HepG2 (cell line): ENCODE measurements around the gene PLEKHB1. TPM values are rescaled to one million over a fixed set of nuclear protein-coding genes. Genes with fewer than 3 reads are reported as not detected.

Experiments used
- BCL6 ChIP-seq: IDR thresholded peaks from 2 replicates; pipeline ENCODE4 v1.6.1; 2016; ENCODE audit warnings: missing genetic modification reagents, missing compliant biosample characterization
- CREB1 ChIP-seq, 2 experiments: fragments of 450-650 bp in 1 of 2; IDR thresholded peaks; 2 replicates each; pipeline ENCODE4 v1.6.1; 2016 to 2017; ENCODE audit warnings: control low read depth in 1 of 2, mild to moderate bottlenecking in 1 of 2, missing compliant biosample characterization in 1 of 2, missing genetic modification characterization in 1 of 2
- EP300 ChIP-seq, 3 experiments: sonication (generic) in 1 of 3; formaldehyde crosslinking in 1 of 3; IDR thresholded peaks; 2 replicates each; pipeline versions ENCODE4 v1.5.1 to v1.6.1; 2011 to 2020; ENCODE audit warnings: low read depth in 2 of 3, low read length in 2 of 3, borderline replicate concordance in 1 of 3, improper control_type of control experiment in 1 of 3, mild to moderate bottlenecking in 1 of 3, missing genetic modification reagents in 1 of 3, moderate library complexity in 1 of 3
- ETV6 ChIP-seq: sonication (generic); formaldehyde crosslinking; conservative IDR thresholded peaks from 2 replicates; pipeline ENCODE4 v1.4.0; 2020; ENCODE audit warnings: missing genetic modification reagents
- HDAC6 ChIP-seq: fragments of 200-600 bp; sonication (generic); IDR thresholded peaks from 2 replicates; pipeline ENCODE4 v1.7.0; 2017; ENCODE audit warnings: mild to moderate bottlenecking, antibody characterized with exemption, low read length, low read depth
- HOXA7 ChIP-seq: sonication (generic); formaldehyde crosslinking; IDR thresholded peaks from 2 replicates; pipeline ENCODE4 v1.8.1; 2022; ENCODE audit warnings: mild to moderate bottlenecking, missing genetic modification reagents, moderate library complexity
- HOXD1 ChIP-seq: sonication (generic); formaldehyde crosslinking; IDR thresholded peaks from 2 replicates; pipeline ENCODE4 v1.5.0; 2020; ENCODE audit warnings: missing genetic modification reagents
- MEIS1 ChIP-seq: sonication (generic); formaldehyde crosslinking; IDR thresholded peaks from 2 replicates; pipeline ENCODE4 v1.9.0; 2021; ENCODE audit warnings: mild to moderate bottlenecking, missing genetic modification reagents, moderate library complexity, borderline replicate concordance
- NR1H2 ChIP-seq: sonication (generic); formaldehyde crosslinking; IDR thresholded peaks from 2 replicates; pipeline ENCODE4 v1.8.1; 2022; ENCODE audit warnings: low read depth, missing genetic modification reagents, borderline replicate concordance
- PHF20 ChIP-seq: sonication (generic); formaldehyde crosslinking; IDR thresholded peaks from 2 replicates; pipeline ENCODE4 v1.5.0; 2020; ENCODE audit warnings: mild to moderate bottlenecking, missing genetic modification reagents
- ZFX ChIP-seq: sonication (generic); formaldehyde crosslinking; IDR thresholded peaks from 2 replicates; pipeline ENCODE4 v1.4.0; 2020; ENCODE audit warnings: mild to moderate bottlenecking, low read depth, missing genetic modification reagents, moderate library complexity
- ZNF609 ChIP-seq: sonication (generic); formaldehyde crosslinking; IDR thresholded peaks from 2 replicates; pipeline ENCODE4 v1.4.0; 2020; ENCODE audit warnings: mild to moderate bottlenecking, missing genetic modification reagents, borderline replicate concordance
- ZNF644 ChIP-seq: IDR thresholded peaks from 2 replicates; pipeline ENCODE4 v1.6.1; 2016; ENCODE audit warnings: low read depth
- ZNF740 ChIP-seq: sonication (generic); formaldehyde crosslinking; IDR thresholded peaks from 2 replicates; pipeline ENCODE4 v1.4.0; 2020; ENCODE audit warnings: missing genetic modification reagents
- ZNF788 ChIP-seq: sonication (generic); formaldehyde crosslinking; IDR thresholded peaks from 2 replicates; pipeline ENCODE4 v1.5.0; 2020; ENCODE audit warnings: mild to moderate bottlenecking, missing genetic modification reagents, borderline replicate concordance
- ZNF83 ChIP-seq: sonication (generic); formaldehyde crosslinking; IDR thresholded peaks from 2 replicates; pipeline ENCODE4 v1.4.0; 2020; ENCODE audit warnings: missing genetic modification reagents, mild to moderate bottlenecking, borderline replicate concordance
- polyA plus RNA-seq, 8 experiments: library from polyadenylated mRNA; depleted of rRNA in 3 of 8; stranded (reverse) in 7 of 8; unstranded in 1 of 8; fragments of >200 nt; fragmentation: Illumina TruSeq in 4 of 8; extraction: Trizol in 4 of 8; gene quantifications; 2 replicates each; pipeline versions ENCODE4 v1.2.1 to v1.2.3, GENCODE V29; 2011 to 2016; ENCODE audit warnings: low read depth in 4 of 8, missing spikeins in 1 of 8, mixed read lengths in 1 of 8; ENCODE audit not compliant: insufficient read depth in 1 of 8
- total RNA-seq, 5 experiments: library from RNA; depleted of rRNA; stranded (reverse); fragments of >200 nt; fragmentation: Illumina TruSeq; extraction: Trizol; gene quantifications; 2 replicates each; pipeline ENCODE4 v1.2.3, GENCODE V29; 2016; ENCODE audit warnings: low read depth in 1 of 5
- TF ChIP-seq, protein P1 (sequence below): sonication (generic); formaldehyde crosslinking; IDR thresholded peaks from 2 replicates; pipeline ENCODE4 v1.5.1; 2020; ENCODE audit warnings: mild to moderate bottlenecking, missing genetic modification reagents, moderate library complexity
- TF ChIP-seq, protein P2 (sequence below): sonication (generic); formaldehyde crosslinking; IDR thresholded peaks from 2 replicates; pipeline ENCODE4 v1.4.0; 2020; ENCODE audit warnings: missing genetic modification reagents
- TF ChIP-seq, protein P3 (sequence below): fragments of 450-650 bp; IDR thresholded peaks from 2 replicates; pipeline ENCODE4 v1.6.1; 2017

The PLEKHB1 gene
- total and polyA plus RNA-seq, 2 of the 13 experiments (the other 11 are each of a cell fraction or from before 2014, with no cell fraction given): 68.0 to 99.3 TPM

DNA sequence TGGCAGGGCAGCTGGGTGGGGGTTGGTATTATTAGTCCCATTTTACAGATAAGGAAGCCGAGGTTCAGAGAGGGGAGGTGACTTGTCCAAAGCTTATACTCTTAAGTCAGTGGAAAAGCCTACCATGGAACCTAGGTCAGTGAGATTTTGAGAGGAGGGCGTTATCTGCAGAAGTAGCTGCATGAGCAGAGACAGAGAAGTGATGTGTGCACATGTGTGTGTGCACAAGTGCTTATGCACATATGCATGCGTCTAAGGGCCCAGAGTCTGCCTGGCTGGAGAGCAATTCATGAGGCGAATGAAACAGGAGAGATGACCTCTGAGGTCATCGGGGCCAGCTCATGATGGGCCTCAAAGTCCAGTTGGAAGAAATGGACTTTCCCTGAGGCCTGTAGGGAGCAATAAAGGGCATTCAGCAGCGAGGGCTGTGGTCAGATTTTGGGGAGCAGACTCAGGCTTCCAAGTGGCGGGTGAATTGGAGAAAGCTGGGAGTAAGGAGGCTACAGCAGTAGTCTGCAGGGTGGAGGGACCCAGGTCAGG, 8.2 kb downstream of the PLEKHB1 start (continued):
- TF ChIP-seq ZNF609 (CRISPR knock-in tag) (peak; percentile 40; the same call in 1 of the 2 replicates), CREB1 (IDR thresholded peaks at IDR 0.05) (peak; percentile 26; the same call in 1 of the 2 replicates), CREB1 (CRISPR knock-in tag; IDR thresholded peaks at IDR 0.05) (no peak), HOXA7 (CRISPR knock-in tag) (no peak), HOXD1 (CRISPR knock-in tag) (no peak), BCL6 (CRISPR knock-in tag) (no peak), HDAC6 (no peak), ZNF83 (CRISPR knock-in tag) (no peak), ZNF740 (no peak), ZFX (CRISPR knock-in tag) (peak; percentile 62; the same call in 1 of the 2 replicates), ETV6 (no peak), PHF20 (CRISPR knock-in tag) (no peak), NR1H2 (no peak), EP300 (IDR thresholded peaks at IDR 0.05; ENCODE audit: low read depth in 2 of 2, low read length in 2 of 2) (peak; percentile 33 to 80; a peak in 2 of 4 replicates), EP300 (CRISPR knock-in tag; IDR thresholded peaks at IDR 0.05; ENCODE audit: borderline replicate concordance) (no peak), ZNF644 (0 out of 2 replicates have a peak, but pooled peaks have one; percentile 24), MEIS1 (CRISPR knock-in tag) (no peak), ZNF788 (CRISPR knock-in tag) (no peak; the same call in 1 of the 2 replicates)
- TF ChIP-seq, protein P1, sequence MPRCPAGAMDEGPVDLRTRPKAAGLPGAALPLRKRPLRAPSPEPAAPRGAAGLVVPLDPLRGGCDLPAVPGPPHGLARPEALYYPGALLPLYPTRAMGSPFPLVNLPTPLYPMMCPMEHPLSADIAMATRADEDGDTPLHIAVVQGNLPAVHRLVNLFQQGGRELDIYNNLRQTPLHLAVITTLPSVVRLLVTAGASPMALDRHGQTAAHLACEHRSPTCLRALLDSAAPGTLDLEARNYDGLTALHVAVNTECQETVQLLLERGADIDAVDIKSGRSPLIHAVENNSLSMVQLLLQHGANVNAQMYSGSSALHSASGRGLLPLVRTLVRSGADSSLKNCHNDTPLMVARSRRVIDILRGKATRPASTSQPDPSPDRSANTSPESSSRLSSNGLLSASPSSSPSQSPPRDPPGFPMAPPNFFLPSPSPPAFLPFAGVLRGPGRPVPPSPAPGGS: peak; percentile 57; the same call in 1 of the 2 replicates
- TF ChIP-seq, protein P2, sequence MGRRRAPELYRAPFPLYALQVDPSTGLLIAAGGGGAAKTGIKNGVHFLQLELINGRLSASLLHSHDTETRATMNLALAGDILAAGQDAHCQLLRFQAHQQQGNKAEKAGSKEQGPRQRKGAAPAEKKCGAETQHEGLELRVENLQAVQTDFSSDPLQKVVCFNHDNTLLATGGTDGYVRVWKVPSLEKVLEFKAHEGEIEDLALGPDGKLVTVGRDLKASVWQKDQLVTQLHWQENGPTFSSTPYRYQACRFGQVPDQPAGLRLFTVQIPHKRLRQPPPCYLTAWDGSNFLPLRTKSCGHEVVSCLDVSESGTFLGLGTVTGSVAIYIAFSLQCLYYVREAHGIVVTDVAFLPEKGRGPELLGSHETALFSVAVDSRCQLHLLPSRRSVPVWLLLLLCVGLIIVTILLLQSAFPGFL: no peak
- TF ChIP-seq, protein P3, sequence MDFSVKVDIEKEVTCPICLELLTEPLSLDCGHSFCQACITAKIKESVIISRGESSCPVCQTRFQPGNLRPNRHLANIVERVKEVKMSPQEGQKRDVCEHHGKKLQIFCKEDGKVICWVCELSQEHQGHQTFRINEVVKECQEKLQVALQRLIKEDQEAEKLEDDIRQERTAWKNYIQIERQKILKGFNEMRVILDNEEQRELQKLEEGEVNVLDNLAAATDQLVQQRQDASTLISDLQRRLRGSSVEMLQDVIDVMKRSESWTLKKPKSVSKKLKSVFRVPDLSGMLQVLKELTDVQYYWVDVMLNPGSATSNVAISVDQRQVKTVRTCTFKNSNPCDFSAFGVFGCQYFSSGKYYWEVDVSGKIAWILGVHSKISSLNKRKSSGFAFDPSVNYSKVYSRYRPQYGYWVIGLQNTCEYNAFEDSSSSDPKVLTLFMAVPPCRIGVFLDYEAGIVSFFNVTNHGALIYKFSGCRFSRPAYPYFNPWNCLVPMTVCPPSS: no peak
